ENCODE results near the gene CCDC186. TPM values are rescaled to one million over a fixed set of nuclear protein-coding genes. Genes with fewer than 3 reads are reported as not detected.

The CCDC186 gene
- total and polyA plus RNA-seq, 10 donors = 3.0 to 48.6 (median 31.9) TPM

- H3K4me3 ChIP-seq = no peak overlapping the region
- TF ChIP-seq POLR2AphosphoS5 (IDR thresholded peaks at IDR 0.05) = no peak
- TF ChIP-seq POLR2A (IDR thresholded peaks at IDR 0.05) = no peak
- TF ChIP-seq, protein P1, sequence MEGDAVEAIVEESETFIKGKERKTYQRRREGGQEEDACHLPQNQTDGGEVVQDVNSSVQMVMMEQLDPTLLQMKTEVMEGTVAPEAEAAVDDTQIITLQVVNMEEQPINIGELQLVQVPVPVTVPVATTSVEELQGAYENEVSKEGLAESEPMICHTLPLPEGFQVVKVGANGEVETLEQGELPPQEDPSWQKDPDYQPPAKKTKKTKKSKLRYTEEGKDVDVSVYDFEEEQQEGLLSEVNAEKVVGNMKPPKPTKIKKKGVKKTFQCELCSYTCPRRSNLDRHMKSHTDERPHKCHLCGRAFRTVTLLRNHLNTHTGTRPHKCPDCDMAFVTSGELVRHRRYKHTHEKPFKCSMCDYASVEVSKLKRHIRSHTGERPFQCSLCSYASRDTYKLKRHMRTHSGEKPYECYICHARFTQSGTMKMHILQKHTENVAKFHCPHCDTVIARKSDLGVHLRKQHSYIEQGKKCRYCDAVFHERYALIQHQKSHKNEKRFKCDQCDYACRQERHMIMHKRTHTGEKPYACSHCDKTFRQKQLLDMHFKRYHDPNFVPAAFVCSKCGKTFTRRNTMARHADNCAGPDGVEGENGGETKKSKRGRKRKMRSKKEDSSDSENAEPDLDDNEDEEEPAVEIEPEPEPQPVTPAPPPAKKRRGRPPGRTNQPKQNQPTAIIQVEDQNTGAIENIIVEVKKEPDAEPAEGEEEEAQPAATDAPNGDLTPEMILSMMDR (IDR thresholded peaks at IDR 0.05 in 8 of 11, conservative IDR thresholded peaks at IDR 0.05 in 3 of 11) = no peak
- no peak for DNase-seq
Observed at GRCh38 chr10:114115661-114116445, 58.1 kb downstream of the CCDC186 start.

GRCh38 chr10:114110174-114110972 lies 63.6 kb downstream of the CCDC186 start:
- WGBS, 5 donors = 73 to 85% (median 82%) methylated on average over 5 of the region's 5 CpGs
- Histone ChIP-seq H3K36me3 (no peaks in the 10 kb centered on the region), H3K27ac (no peak overlapping the region), H3K9me3 (no peaks in the 10 kb centered on the region), H3K4me1 (peaks cover 0 to 7% (median 0%) of the 10 kb centered on the region in 6 donors), H3K27me3 (replicated peaks in 1 of 7) (no peaks in the 10 kb centered on the region), H3K4me3 (no peak overlapping the region)
- DNase-seq = no peak
- intact Hi-C loops (cut with DNase I; ENCODE audit: low total_unique reads) = no loop called here
- TF ChIP-seq POLR2AphosphoS5 (IDR thresholded peaks at IDR 0.05) = no peak
- no peak for TF ChIP-seq POLR2A (IDR thresholded peaks at IDR 0.05)
- TF ChIP-seq, protein P1 (IDR thresholded peaks at IDR 0.05 in 8 of 11, conservative IDR thresholded peaks at IDR 0.05 in 3 of 11) = no peak

More at GRCh38 chr10:114115661-114116445, 58.1 kb downstream of the CCDC186 start:
- no peaks in the 10 kb centered on the region for H3K4me1 ChIP-seq
- H3K27ac ChIP-seq = no peak overlapping the region
- no peaks in the 10 kb centered on the region for H3K9me3 ChIP-seq
- intact Hi-C loops (cut with DNase I; ENCODE audit: low total_unique reads) = no loop called here
- WGBS, 5 donors = 76 to 77% (median 76%) methylated on average over 8 of the region's 8 CpGs
- peaks cover 0 to 9% (median 0%) of the 10 kb centered on the region in 6 donors for H3K36me3 ChIP-seq
- no peaks in the 10 kb centered on the region for H3K27me3 ChIP-seq (replicated peaks in 1 of 7)

DNA sequence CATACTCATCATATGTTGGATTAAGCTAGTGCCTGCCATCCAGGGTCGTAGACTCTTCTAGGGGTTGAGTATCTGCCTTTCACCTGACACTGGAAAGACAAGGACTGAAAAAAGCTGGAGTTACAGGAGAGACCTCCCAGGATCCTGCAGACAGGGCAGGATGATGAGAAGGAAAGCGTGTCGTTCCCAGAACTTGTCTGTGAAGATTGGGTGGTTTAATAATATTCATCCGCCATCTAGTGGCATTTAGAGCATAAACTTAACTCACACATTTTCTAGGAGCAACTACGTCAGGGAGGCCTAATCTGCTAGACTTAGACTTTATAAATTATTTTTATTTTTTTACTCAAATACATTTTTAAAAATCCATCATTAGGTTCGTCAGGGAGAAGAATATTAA lies 70.7 kb downstream of the CCDC186 start:
- 19 to 24% (median 23%) methylated on average over 6 of the region's 6 CpGs for WGBS, 5 donors
- H3K4me1 ChIP-seq = peaks cover 11 to 47% (median 32%) of the 10 kb centered on the region in 6 donors

More for the DNA sequence above, 70.7 kb downstream of the CCDC186 start:
- TF ChIP-seq POLR2AphosphoS5 (IDR thresholded peaks at IDR 0.05) = no peak
- TF ChIP-seq, protein P1 (IDR thresholded peaks at IDR 0.05 in 8 of 11, conservative IDR thresholded peaks at IDR 0.05 in 3 of 11) = peak in 10 of 11 experiments; percentile 21 to 74 (median 58)
- H3K4me3 ChIP-seq = no peak overlapping the region
- intact Hi-C loops (cut with DNase I; ENCODE audit: low total_unique reads) = loop anchor here (5.0 kb wide), 1 partner anchor 306 kb away; no protein-coding TSS in a partner anchor
- no peaks in the 10 kb centered on the region for H3K36me3 ChIP-seq
- H3K9me3 ChIP-seq = no peaks in the 10 kb centered on the region
- no peak for DNase-seq
- no peak overlapping the region for H3K27ac ChIP-seq
- H3K27me3 ChIP-seq (replicated peaks in 1 of 7) = peaks cover 0 to 26% (median 10%) of the 10 kb centered on the region in 7 donors
